GM12801 (cell line): ENCODE data around the gene PTPRQ.

Experiments
- CTCF ChIP-seq: IDR thresholded peaks from one replicate; pipeline ENCODE4 v1.5.1; 2011; ENCODE audit warnings: control low read depth; ENCODE audit not compliant: insufficient read length; ENCODE audit errors: extremely low read depth

The PTPRQ gene

DNA sequence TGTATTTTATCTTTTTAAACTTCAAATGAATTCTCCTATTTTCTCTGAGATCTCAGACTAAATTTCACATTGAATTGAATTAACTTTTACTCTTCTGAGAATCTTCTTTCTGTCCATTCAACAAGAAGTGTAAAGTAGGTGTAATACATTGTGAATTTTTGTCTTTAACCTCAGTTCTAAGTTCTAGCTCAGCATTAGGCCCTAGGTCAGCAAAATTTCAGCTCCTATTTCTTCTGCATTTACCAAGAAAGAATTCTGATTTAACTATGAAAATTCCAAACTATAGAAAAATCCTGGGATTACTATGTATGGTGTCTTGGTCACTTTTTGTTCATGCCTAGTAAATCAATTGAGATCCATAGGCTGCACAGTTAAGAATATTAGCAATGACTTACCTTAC, 152.5 kb downstream of the PTPRQ start:
- TF ChIP-seq CTCF = no peak

- no peak for TF ChIP-seq CTCF
These were observed 154.1 kb downstream of the PTPRQ start for GRCh38 chr12:80598004-80598606.

GRCh38 chr12:80602455-80602854, 158.4 kb downstream of the PTPRQ start:
- TF ChIP-seq CTCF = no peak

- no peak for TF ChIP-seq CTCF
These were observed 163.5 kb downstream of the PTPRQ start for GRCh38 chr12:80607361-80608135.

- no peak for TF ChIP-seq CTCF
These were observed 173.7 kb downstream of the PTPRQ start for GRCh38 chr12:80617733-80618132.

GRCh38 chr12:80620281-80620680, 176.2 kb downstream of the PTPRQ start:
- TF ChIP-seq CTCF = no peak

DNA sequence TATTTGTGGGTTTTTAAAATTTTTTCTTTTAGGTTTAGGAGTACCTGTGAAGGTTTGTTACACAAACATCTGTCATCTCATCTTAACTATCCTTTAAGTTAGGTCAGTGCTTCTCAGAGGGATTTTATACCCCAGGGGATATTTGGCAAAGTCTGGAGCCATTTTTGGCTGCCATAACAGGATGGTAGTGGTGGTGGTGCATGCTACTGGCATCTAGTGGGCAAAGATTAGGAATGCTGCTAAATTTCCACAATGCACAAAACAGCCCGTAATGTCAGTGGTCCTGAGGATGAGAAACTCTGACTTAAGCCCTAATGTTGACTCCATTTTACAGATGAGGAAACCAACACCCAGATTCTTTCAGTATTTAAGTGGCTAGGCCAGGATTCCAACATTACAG, 178.2 kb downstream of the PTPRQ start:
- no peak for TF ChIP-seq CTCF
